HepG2 (cell line): Measurements from ENCODE around the gene METAP2. TPM values are rescaled to one million over a fixed set of nuclear protein-coding genes. Genes with fewer than 3 reads are reported as not detected.

Source experiments
- ARNT ChIP-seq: fragments of 450-650 bp; IDR thresholded peaks from 2 replicates; pipeline ENCODE4 v1.6.1; 2017
- ETV6 ChIP-seq: sonication (generic); formaldehyde crosslinking; conservative IDR thresholded peaks from 2 replicates; pipeline ENCODE4 v1.4.0; 2020; ENCODE audit warnings: missing genetic modification reagents
- GTF2F1 ChIP-seq: fragments of 150-350 bp; IDR thresholded peaks from 2 replicates; pipeline ENCODE4 v1.6.1; 2014; ENCODE audit warnings: low read length
- HCFC1 ChIP-seq: fragments of 150-350 bp; IDR thresholded peaks from 2 replicates; pipeline ENCODE4 v1.6.1; 2014; ENCODE audit warnings: low read depth, low read length
- HDAC1 ChIP-seq: sonication (generic); formaldehyde crosslinking; IDR thresholded peaks from 2 replicates; pipeline ENCODE4 v1.5.1; 2020; ENCODE audit warnings: mild to moderate bottlenecking, missing genetic modification reagents
- HOXD1 ChIP-seq: sonication (generic); formaldehyde crosslinking; IDR thresholded peaks from 2 replicates; pipeline ENCODE4 v1.5.0; 2020; ENCODE audit warnings: missing genetic modification reagents
- KDM4B ChIP-seq: sonication (generic); formaldehyde crosslinking; IDR thresholded peaks from 2 replicates; pipeline ENCODE4 v1.4.0; 2020; ENCODE audit warnings: missing genetic modification reagents
- KLF11 ChIP-seq: IDR thresholded peaks from 2 replicates; pipeline ENCODE4 v1.6.1; 2016; ENCODE audit warnings: missing compliant biosample characterization
- NCOA1 ChIP-seq: sonication (generic); formaldehyde crosslinking; IDR thresholded peaks from 2 replicates; pipeline ENCODE4 v1.9.0; 2021; ENCODE audit warnings: missing genetic modification reagents
- SP140L ChIP-seq: sonication (generic); formaldehyde crosslinking; IDR thresholded peaks from 2 replicates; pipeline ENCODE4 v1.4.0; 2020; ENCODE audit warnings: missing genetic modification reagents, borderline replicate concordance
- TARDBP ChIP-seq: sonication (generic); formaldehyde crosslinking; IDR thresholded peaks from 2 replicates; pipeline ENCODE4 v1.8.0; 2022; ENCODE audit warnings: mild to moderate bottlenecking, missing genetic modification reagents
- TBP ChIP-seq: sonication (generic); formaldehyde crosslinking; IDR thresholded peaks from 2 replicates; pipeline ENCODE4 v1.5.0; 2020; ENCODE audit warnings: missing genetic modification reagents
- TSC22D2 ChIP-seq: sonication (generic); formaldehyde crosslinking; IDR thresholded peaks from 2 replicates; pipeline ENCODE4 v1.5.1; 2020; ENCODE audit warnings: missing genetic modification reagents, mild to moderate bottlenecking, borderline replicate concordance
- ZFP36L1 ChIP-seq: sonication (generic); formaldehyde crosslinking; IDR thresholded peaks from 2 replicates; pipeline ENCODE4 v1.8.0; 2022; ENCODE audit warnings: mild to moderate bottlenecking, missing genetic modification reagents, moderate library complexity
- ZNF20 ChIP-seq: sonication (generic); formaldehyde crosslinking; IDR thresholded peaks from 2 replicates; pipeline ENCODE4 v1.4.0; 2020; ENCODE audit warnings: mild to moderate bottlenecking, moderate library complexity, missing genetic modification reagents
- ZNF251 ChIP-seq: sonication (generic); formaldehyde crosslinking; IDR thresholded peaks from 2 replicates; pipeline ENCODE4 v1.9.0; 2021; ENCODE audit warnings: mild to moderate bottlenecking, missing genetic modification reagents
- ZNF343 ChIP-seq: sonication (generic); formaldehyde crosslinking; IDR thresholded peaks from 2 replicates; pipeline ENCODE4 v1.4.0; 2020; ENCODE audit warnings: mild to moderate bottlenecking, missing genetic modification reagents
- ZNF431 ChIP-seq: sonication (generic); formaldehyde crosslinking; IDR thresholded peaks from 2 replicates; pipeline ENCODE4 v1.9.0; 2022; ENCODE audit warnings: missing genetic modification reagents, low read depth, mild to moderate bottlenecking, borderline replicate concordance
- ZNF446 ChIP-seq: sonication (generic); formaldehyde crosslinking; IDR thresholded peaks from 2 replicates; pipeline ENCODE4 v1.5.0; 2020; ENCODE audit warnings: mild to moderate bottlenecking, missing genetic modification reagents
- ZSCAN22 ChIP-seq: sonication (generic); formaldehyde crosslinking; IDR thresholded peaks from 2 replicates; pipeline ENCODE4 v1.4.0; 2020; ENCODE audit warnings: mild to moderate bottlenecking, missing genetic modification reagents
- polyA plus RNA-seq, 8 experiments: library from polyadenylated mRNA; depleted of rRNA in 3 of 8; stranded (reverse) in 7 of 8; unstranded in 1 of 8; fragments of >200 nt; fragmentation: Illumina TruSeq in 4 of 8; extraction: Trizol in 4 of 8; gene quantifications; 2 replicates each; pipeline versions ENCODE4 v1.2.1 to v1.2.3, GENCODE V29; 2011 to 2016; ENCODE audit warnings: low read depth in 4 of 8, missing spikeins in 1 of 8, mixed read lengths in 1 of 8; ENCODE audit not compliant: insufficient read depth in 1 of 8
- total RNA-seq, 5 experiments: library from RNA; depleted of rRNA; stranded (reverse); fragments of >200 nt; fragmentation: Illumina TruSeq; extraction: Trizol; gene quantifications; 2 replicates each; pipeline ENCODE4 v1.2.3, GENCODE V29; 2016; ENCODE audit warnings: low read depth in 1 of 5
- TF ChIP-seq, protein P1 (sequence below): sonication (generic); formaldehyde crosslinking; IDR thresholded peaks from 2 replicates; pipeline ENCODE4 v1.4.0; 2020; ENCODE audit warnings: mild to moderate bottlenecking, missing genetic modification reagents
- TF ChIP-seq, protein P2 (sequence below): IDR thresholded peaks from 2 replicates; pipeline ENCODE4 v1.6.1; 2018; ENCODE audit warnings: missing genetic modification reagents, mild to moderate bottlenecking, missing compliant biosample characterization
- TF ChIP-seq, protein P3 (sequence below): sonication (generic); formaldehyde crosslinking; IDR thresholded peaks from 2 replicates; pipeline ENCODE4 v1.5.1; 2020; ENCODE audit warnings: mild to moderate bottlenecking, missing genetic modification reagents, borderline replicate concordance

The METAP2 gene
- total and polyA plus RNA-seq, 2 of the 13 experiments (the other 11 are each of a cell fraction or from before 2014, with no cell fraction given), result 67.8 to 131 TPM

DNA sequence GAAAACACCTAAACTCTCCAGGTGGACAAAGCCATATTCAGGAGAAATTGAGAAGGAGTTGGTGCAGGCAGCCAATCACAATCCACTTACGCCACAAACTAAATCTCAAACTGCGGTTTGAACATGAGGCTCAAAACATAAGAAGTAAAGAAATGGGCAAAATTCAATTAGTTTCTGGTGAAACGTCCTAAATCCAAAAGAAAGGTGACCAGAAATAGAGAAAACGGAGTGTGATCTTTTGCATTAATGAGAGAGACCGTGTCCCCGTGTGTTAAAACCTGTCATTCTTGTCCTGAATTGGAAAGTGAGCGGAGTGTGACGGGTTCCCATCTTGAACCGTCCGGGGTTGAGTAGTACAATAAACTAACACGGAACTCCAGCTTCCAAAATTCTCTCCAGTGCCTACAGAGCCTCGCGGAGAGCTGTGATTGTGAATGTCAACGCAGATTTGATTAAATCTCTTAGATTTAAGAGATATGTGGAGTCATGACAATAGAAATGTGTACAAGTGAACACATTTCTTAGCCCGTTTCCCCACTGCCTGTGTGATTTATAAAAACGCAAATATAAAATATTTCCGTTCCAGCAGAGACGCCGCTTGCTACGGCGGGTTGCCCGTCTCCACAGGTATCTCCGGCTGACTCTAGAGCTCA lies 595 bp upstream of the METAP2 start (continued):
- TF ChIP-seq, protein P1, sequence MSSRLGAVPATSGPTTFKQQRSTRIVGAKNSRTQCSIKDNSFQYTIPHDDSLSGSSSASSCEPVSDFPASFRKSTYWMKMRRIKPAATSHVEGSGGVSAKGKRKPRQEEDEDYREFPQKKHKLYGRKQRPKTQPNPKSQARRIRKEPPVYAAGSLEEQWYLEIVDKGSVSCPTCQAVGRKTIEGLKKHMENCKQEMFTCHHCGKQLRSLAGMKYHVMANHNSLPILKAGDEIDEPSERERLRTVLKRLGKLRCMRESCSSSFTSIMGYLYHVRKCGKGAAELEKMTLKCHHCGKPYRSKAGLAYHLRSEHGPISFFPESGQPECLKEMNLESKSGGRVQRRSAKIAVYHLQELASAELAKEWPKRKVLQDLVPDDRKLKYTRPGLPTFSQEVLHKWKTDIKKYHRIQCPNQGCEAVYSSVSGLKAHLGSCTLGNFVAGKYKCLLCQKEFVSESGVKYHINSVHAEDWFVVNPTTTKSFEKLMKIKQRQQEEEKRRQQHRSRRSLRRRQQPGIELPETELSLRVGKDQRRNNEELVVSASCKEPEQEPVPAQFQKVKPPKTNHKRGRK (CRISPR knock-in tag), result no peak
- TF ChIP-seq TBP (no peak), TSC22D2 (CRISPR knock-in tag) (no peak), ETV6 (no peak), HOXD1 (CRISPR knock-in tag) (no peak), TARDBP (CRISPR knock-in tag) (0 out of 2 replicates have a peak, but pooled peaks have one; percentile 41), HCFC1 (no peak), KLF11 (CRISPR knock-in tag) (no peak), ZFP36L1 (CRISPR knock-in tag) (no peak), ZNF446 (CRISPR knock-in tag) (no peak), KDM4B (CRISPR knock-in tag) (no peak), SP140L (0 out of 2 replicates have a peak, but pooled peaks have one; percentile 15), ZSCAN22 (CRISPR knock-in tag) (0 out of 2 replicates have a peak, but pooled peaks have one; percentile 5), GTF2F1 (no peak), ZNF20 (no peak), ARNT (no peak), ZNF431 (CRISPR knock-in tag) (no peak), NCOA1 (CRISPR knock-in tag) (peak; percentile 3; the same call in 1 of the 2 replicates), ZNF343 (CRISPR knock-in tag) (peak; percentile 31; the same call in 1 of the 2 replicates), HDAC1 (CRISPR knock-in tag) (no peak), ZNF251 (CRISPR knock-in tag) (0 out of 2 replicates have a peak, but pooled peaks have one; percentile 4)
- TF ChIP-seq, protein P2, sequence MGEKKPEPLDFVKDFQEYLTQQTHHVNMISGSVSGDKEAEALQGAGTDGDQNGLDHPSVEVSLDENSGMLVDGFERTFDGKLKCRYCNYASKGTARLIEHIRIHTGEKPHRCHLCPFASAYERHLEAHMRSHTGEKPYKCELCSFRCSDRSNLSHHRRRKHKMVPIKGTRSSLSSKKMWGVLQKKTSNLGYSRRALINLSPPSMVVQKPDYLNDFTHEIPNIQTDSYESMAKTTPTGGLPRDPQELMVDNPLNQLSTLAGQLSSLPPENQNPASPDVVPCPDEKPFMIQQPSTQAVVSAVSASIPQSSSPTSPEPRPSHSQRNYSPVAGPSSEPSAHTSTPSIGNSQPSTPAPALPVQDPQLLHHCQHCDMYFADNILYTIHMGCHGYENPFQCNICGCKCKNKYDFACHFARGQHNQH (CRISPR knock-in tag), result no peak
- TF ChIP-seq, protein P3, sequence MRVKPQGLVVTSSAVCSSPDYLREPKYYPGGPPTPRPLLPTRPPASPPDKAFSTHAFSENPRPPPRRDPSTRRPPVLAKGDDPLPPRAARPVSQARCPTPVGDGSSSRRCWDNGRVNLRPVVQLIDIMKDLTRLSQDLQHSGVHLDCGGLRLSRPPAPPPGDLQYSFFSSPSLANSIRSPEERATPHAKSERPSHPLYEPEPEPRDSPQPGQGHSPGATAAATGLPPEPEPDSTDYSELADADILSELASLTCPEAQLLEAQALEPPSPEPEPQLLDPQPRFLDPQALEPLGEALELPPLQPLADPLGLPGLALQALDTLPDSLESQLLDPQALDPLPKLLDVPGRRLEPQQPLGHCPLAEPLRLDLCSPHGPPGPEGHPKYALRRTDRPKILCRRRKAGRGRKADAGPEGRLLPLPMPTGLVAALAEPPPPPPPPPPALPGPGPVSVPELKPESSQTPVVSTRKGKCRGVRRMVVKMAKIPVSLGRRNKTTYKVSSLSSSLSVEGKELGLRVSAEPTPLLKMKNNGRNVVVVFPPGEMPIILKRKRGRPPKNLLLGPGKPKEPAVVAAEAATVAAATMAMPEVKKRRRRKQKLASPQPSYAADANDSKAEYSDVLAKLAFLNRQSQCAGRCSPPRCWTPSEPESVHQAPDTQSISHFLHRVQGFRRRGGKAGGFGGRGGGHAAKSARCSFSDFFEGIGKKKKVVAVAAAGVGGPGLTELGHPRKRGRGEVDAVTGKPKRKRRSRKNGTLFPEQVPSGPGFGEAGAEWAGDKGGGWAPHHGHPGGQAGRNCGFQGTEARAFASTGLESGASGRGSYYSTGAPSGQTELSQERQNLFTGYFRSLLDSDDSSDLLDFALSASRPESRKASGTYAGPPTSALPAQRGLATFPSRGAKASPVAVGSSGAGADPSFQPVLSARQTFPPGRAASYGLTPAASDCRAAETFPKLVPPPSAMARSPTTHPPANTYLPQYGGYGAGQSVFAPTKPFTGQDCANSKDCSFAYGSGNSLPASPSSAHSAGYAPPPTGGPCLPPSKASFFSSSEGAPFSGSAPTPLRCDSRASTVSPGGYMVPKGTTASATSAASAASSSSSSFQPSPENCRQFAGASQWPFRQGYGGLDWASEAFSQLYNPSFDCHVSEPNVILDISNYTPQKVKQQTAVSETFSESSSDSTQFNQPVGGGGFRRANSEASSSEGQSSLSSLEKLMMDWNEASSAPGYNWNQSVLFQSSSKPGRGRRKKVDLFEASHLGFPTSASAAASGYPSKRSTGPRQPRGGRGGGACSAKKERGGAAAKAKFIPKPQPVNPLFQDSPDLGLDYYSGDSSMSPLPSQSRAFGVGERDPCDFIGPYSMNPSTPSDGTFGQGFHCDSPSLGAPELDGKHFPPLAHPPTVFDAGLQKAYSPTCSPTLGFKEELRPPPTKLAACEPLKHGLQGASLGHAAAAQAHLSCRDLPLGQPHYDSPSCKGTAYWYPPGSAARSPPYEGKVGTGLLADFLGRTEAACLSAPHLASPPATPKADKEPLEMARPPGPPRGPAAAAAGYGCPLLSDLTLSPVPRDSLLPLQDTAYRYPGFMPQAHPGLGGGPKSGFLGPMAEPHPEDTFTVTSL (CRISPR knock-in tag), result peak; percentile 23; the same call in 1 of the 2 replicates
